Stimulated activated CD8-positive, alpha-beta memory T cell treated with anti-CD3 and anti-CD28 coated beads, Interleukin-2, amount 100 ng/mL, for 1 hour (primary cell): ENCODE measurements around the gene ABCF2.
A peak's percentile ranks its signal among the peaks of the same experiment; 100 is the strongest.

Source experiments
- DNase-seq, 2 donors: peaks; one replicate each; pipeline ENCODE4 v3.0.0-alpha.2; 2020; ENCODE audit warnings: low read depth in 2 of 2

Gene ABCF2

GRCh38 chr7:151226875-151227782, at the start of gene ABCF2:
ABCF2 (minus strand) TSS chr7:151227205; CDS start chr7:151226458, 747 bp downstream.
- peak; percentile 96 to 97 for DNase-seq

- peak in 1 of 2 donors; percentile 6 for DNase-seq
Measured at GRCh38 chr7:151275813-151276577, 49.0 kb upstream of the ABCF2 start.

- DNase-seq: no peak
Measured at GRCh38 chr7:151274936-151275812, 48.2 kb upstream of the ABCF2 start.

GRCh38 chr7:151274396-151274795, 47.4 kb upstream of the ABCF2 start:
- no peak for DNase-seq

- DNase-seq: no peak
Measured at GRCh38 chr7:151273651-151274390, 46.8 kb upstream of the ABCF2 start.

GRCh38 chr7:151272877-151273276, 45.9 kb upstream of the ABCF2 start:
- DNase-seq: no peak

GRCh38 chr7:151272405-151272804, 45.4 kb upstream of the ABCF2 start:
- DNase-seq: no peak

- no peak for DNase-seq
Measured at GRCh38 chr7:151271699-151272355, 44.8 kb upstream of the ABCF2 start.

- no peak for DNase-seq
Measured at GRCh38 chr7:151269511-151269910, 42.5 kb upstream of the ABCF2 start.

GRCh38 chr7:151265351-151265931, 38.4 kb upstream of the ABCF2 start:
- DNase-seq: no peak

- DNase-seq: no peak
Measured at GRCh38 chr7:151264615-151265014, 37.6 kb upstream of the ABCF2 start.

GRCh38 chr7:151261529-151261928, 34.5 kb upstream of the ABCF2 start:
- no peak for DNase-seq

- no peak for DNase-seq
Measured at GRCh38 chr7:151260883-151261282, 33.9 kb upstream of the ABCF2 start.

- no peak for DNase-seq
Measured at GRCh38 chr7:151260471-151260870, 33.5 kb upstream of the ABCF2 start.

- DNase-seq: no peak
Measured at GRCh38 chr7:151257990-151258389, 31.0 kb upstream of the ABCF2 start.

GRCh38 chr7:151256410-151257045, 29.5 kb upstream of the ABCF2 start:
- no peak for DNase-seq

- DNase-seq: no peak
Measured at GRCh38 chr7:151255390-151255789, 28.4 kb upstream of the ABCF2 start.

GRCh38 chr7:151254851-151255250, 27.8 kb upstream of the ABCF2 start:
- no peak for DNase-seq

GRCh38 chr7:151254316-151254715, 27.3 kb upstream of the ABCF2 start:
- no peak for DNase-seq
